Measurements from ENCODE around the gene OCA2.
"Not testable (repeated sequence)": the region's sequence is repeated elsewhere in the genome, so short reads cannot be mapped to it uniquely, and the experiment has no call there.

The OCA2 gene

DNA sequence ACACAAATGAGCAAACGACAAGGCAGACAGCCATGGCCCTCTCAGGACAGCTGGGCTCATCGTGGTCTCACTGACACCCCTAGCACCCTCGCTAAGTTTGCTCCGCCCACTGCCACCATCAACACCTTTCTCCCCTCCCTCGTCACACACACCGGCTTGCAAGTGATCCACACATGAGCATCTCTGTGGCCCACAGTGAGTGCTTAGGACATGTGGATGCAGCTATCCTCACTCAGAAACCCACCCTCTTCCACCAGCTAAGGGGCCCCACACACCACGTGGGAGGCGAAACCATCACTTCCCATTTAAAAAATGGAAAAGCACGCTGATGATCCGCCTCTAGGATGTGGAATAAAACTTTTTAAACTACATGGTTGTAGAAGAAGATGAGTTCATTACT, 105.6 kb downstream of the OCA2 start:
- no peak for DNase-seq

DNA sequence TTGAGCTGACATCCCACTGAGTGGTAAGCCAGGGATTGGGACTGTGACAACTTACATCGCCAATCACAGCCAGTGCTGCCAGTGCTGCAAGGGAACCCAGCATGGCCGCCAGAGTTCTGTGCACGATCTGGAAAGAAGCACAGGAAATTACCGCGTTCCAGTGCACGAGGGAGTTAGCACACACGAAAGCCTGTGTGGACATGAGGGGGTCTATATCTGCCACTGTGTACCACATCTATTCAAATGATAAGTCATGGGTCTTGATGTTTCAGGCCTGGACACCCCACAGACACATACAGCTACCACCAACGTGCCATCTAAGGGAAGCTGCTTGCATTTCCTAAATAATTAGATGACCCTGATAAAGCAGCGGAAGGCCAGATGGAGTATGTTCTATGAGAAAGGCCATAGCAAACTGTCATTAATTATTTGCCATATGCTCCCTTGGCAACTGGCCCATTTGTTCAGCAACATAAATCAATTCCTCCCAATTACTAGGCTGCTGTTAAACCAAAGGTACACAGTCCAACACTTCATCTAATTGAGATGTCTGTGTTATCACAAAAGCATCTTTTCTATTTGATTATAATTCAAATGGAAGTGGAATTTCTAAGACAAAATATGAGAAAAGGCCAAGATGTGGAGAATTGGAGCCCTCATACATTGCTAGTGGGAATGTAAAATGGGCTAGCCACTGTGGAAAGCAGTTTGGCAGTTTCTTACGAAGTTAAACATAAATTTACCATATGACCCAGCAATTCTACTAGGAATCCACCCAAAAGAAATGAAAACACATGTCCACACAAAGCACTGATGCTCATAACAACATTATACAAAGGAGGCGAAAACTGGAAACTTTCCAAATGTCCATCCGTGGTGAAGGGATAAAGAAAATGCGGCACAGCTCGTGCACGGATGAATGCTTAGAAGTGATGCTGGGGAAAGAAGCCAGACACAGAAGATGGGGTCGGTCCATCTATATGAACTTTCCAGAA, 108.3 kb downstream of the OCA2 start:
- no peak for DNase-seq

DNA sequence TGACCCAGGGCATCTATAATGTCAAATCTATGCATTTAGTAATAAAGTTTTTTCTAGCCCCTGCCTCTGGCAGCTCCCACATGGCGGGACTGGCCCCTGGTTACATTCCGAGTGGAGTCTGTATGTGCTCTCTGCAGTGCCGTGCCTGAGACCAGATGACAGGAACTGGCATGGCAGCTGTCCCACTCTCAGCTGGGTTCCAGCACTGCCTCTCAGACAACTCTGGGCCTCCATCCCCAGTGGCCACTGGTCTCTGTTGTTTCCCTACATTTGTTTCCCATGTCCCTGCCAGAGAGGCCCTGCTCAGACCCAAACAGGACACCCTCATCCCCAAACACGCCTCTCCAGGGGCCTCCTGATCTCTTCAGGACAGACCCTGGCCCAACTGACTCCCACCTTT, 109.3 kb downstream of the OCA2 start:
- no peak for DNase-seq

DNA sequence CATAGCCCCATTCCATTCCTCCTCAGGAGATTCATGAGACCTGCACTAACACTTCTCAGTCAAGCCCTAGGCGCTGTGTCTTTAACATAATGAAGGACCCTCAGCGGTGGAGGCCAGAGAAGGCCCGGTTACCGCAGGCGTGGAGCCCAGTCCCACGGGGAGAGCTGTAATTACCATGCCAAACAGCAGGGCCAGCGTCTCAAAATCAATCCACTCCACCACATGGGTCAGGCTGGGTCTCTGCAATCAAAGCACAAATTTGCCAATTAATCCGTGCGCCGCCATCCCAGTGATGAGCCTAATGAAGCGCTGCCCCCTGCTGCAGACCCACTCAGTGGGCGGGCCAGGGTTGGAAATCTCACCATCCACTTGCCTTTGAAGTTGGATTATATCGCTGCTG, 109.7 kb downstream of the OCA2 start:
- DNase-seq: no peak

DNA sequence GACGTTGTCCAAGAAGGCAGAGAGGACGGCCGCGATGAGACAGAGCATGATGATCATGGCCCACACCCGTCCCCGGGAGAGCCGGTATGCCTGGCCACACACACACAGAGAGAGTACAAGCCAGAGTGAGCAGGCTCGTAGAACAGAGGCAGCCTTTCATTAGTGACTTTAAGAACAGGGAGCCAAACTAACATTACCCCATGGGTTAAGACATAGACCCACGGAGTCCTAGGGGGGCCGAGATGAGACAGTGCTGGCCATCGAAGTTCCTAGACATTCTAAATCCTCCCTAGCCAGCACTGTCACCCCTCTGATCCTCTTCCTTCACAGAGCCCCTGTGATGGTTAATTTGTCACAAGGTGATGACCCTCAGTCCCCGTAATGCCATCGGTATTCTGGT, 114.0 kb downstream of the OCA2 start:
- DNase-seq: no peak

GRCh38 chr15:27983496-27983895, 115.6 kb downstream of the OCA2 start:
- DNase-seq: no peak

GRCh38 chr15:27977696-27978095, 121.4 kb downstream of the OCA2 start:
- DNase-seq: no peak

DNA sequence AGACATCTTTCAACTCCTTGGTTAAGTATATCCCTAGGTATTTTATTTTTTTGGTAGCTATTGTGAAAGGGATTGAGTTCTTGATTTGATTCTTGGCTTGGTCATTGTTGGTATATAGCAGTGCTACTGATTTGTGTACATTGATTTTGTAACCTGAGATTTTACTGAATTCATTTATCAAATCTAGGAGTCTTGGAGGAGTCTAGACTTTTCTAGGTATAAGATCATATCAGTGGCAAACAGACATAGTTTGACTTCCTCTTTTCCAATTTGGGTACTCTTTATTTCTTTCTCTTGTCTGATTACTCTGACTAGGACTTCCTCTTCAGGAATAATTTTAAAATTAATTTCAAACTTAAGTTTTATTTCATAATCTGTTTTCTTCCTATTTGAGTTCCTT, 125.2 kb downstream of the OCA2 start:
- DNase-seq: no peak

GRCh38 chr15:27970661-27971392, 128.3 kb downstream of the OCA2 start:
- no peak for DNase-seq

DNA sequence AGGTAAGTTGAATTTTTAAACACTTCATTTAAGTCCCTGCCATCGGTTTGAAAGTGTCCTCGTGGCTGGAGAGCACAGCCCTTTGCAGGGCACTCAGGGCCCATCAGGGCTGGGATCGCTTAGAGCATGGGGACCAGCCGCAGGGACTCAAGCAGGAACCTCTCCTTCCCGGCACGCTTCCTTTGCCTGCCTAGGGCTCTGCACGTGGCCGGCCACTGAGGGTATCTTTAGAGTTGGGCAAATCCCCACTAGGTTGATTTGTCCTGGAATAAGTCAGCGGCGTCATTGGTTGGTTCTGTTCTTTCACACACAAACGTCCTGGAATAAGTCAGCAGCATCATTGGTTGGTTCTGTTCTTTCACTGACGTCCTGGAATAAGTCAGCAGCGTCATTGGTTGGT, 131.6 kb downstream of the OCA2 start:
- DNase-seq: no peak

GRCh38 chr15:27965546-27965945, 133.6 kb downstream of the OCA2 start:
- no peak for DNase-seq

- DNase-seq: no peak
These were observed 137.3 kb downstream of the OCA2 start for GRCh38 chr15:27961801-27962200.

DNA sequence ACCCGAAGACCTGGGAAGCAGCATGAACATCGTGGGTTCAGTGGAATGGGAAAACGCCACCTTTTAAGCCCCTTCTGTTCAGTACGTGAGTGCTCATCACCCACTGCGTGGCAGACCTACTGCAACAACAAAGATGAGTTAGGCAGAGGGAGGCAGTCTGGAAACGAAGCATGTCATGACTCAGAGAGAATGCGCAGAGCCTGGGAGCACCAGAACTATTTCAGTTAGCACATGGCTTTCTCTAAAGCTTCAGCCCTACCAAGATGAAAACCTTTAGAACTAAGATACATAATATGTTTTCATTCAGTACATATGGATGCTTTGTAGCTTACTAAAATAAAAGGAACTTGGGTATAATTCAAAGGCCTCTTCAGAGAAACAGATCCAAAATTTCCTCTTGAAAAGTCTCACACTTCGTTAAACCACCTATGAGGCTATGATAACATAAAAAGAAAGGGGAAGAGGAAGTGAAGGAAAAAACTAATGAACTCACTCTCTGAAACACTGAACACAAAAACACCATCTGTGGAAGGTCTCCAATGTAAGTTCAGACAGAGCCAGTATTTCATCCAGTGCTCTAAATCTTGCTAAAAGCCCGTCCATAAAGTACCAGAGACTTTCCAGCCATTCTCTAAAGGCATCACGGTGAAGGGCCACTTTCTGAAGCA, 140.1 kb downstream of the OCA2 start:
- DNase-seq: no peak

DNA sequence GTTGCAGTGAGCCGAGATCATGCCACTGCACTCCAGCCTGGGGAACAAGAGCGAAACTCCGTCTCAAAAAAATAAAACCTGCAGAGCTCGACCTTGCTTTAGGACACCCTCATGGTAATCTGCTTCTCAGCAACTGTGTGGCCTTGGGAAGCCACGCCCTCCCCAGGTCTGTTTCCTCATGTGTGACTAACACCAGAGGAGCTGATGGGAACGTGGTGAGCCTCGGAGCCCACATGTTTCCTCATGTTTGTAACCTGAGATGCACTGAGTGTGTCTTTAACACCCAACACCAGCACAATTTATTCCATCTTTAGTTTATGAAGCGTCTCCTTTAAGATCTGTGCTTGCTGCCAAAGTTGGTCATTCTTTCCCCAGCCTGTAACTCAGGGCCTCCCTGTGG, 142.8 kb downstream of the OCA2 start:
- DNase-seq: no peak

- no peak for DNase-seq
These were observed 144.0 kb downstream of the OCA2 start for GRCh38 chr15:27955087-27955486.

DNA sequence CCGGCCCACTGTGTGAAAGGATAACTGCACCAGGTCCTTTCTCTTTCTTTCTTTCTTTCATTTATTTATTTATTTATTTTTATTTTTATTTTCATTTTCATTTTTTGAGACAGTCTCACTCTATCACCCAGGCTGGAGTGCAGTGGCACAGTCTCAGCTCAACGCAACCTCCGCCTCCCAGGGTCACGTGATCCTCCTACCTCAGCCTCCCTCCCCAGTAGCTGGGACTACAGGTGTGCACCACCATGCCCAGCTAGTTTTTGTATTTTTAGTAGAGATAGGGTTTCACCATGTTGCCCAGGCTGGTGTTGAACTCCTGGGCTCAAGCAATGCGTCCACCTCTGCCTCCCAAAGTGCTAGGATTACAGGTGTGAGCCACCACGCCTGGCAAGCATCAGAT, 146.5 kb downstream of the OCA2 start:
- DNase-seq: not testable (repeated sequence)

- no peak for DNase-seq
These were observed 147.8 kb downstream of the OCA2 start for GRCh38 chr15:27951191-27951890.

DNA sequence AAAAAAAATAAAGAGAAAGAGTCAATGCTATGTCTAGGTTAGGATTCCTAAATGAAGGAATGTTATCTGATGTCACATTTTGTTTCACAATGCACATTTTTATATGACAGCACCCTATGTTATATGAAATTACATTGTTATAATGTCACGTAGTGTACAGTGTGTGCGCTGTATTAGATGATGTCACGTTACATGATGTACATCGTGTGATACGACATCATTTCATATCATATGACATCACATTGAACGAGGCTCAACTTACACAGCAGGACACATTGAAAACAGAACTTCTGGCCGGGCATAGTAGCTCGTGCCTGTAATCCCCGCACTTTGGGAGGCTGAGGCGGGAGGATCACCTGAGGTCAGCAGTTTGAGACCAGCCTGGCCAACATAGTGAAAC, 150.0 kb downstream of the OCA2 start:
- no peak for DNase-seq

GRCh38 chr15:27939246-27939645, 159.9 kb downstream of the OCA2 start:
- DNase-seq: no peak

DNA sequence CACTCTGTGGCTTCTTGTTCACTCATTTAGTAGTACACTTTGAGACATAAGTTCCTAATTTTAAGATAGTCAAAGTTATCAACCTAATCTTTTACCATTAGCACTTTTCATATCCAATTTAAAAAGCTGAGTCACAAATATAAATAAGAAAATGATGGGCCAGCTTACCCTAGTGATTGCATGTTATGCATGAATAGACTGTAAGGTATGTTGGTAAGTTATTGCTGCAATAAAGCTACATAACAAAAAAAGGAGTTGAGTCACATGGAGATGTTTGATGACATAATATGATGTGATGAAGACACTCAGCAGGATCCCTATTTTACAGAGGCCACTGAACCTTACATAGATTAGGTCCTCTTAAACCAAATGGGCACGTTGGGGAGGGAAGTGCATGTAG, 161.3 kb downstream of the OCA2 start:
- no peak for DNase-seq

- DNase-seq: no peak
These were observed 163.0 kb downstream of the OCA2 start for GRCh38 chr15:27936164-27936563.

DNA sequence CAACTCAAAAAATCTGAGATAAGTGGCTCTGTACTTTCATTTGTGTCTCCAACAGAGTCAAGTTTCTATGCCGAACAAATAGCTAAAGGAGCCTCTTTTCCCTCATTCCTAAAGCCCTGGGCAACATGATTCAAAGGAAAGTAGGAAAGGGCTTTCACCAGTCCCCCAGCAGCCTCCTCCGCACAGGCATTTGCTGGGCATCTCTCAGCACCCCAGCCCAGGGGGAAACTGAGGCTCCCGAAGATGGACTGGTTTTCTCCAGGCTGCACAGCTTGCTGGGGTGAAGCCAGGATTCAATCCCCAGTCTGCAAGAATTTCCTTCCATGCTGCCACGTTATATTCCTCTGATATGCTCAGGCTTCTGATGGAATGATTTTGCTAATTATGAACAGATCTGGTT, 163.8 kb downstream of the OCA2 start:
- no peak for DNase-seq

DNA sequence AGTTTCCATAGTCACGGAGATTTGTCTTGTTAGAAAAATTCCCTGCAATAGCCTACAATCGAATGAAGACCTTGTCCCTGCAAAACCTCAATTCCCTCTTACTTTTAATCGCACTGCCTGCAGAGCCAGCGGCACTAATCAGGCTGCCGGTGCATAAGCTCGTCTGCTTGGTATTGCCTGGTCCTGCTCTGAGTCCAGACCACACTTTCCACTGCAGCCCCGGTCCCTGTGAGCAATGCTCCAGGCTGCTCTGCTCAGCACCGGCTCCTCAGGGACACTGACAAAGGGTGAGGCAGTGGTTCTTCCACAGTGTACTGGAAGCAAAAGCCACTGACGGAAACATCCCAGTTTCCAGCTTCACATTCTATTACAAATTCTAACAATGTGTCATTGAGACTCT, 164.3 kb downstream of the OCA2 start:
- no peak for DNase-seq

Data from NCI-H2107 (cell line).